ENCODE data around the gene HIC1.

HIC1 gene

GRCh38 chr17:2106308-2106955 lies 51.5 kb downstream of the HIC1 start:
- DNase-seq = no peak

DNA sequence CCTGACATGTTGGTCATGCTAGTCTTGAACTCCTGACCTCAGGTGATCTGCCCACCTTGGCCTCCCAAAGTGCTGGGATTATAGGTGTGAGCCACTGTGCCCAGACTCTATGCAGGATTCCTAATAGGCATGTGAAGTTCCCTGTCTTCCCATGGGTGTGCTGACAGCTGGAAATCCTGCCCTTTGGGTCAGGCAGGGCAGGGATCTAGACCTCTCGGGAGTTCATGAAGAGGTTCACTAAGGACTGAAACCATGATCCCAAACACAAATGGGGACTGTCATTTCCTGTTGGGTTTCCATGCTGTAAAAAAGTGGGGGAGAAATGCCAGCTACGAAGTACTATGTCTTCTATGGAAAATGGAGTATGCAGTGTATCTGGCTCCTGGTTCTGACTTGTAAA lies 52.1 kb downstream of the HIC1 start:
- DNase-seq = no peak

- no peak for DNase-seq
Measured at GRCh38 chr17:2107506-2107905, 52.6 kb downstream of the HIC1 start.

DNA sequence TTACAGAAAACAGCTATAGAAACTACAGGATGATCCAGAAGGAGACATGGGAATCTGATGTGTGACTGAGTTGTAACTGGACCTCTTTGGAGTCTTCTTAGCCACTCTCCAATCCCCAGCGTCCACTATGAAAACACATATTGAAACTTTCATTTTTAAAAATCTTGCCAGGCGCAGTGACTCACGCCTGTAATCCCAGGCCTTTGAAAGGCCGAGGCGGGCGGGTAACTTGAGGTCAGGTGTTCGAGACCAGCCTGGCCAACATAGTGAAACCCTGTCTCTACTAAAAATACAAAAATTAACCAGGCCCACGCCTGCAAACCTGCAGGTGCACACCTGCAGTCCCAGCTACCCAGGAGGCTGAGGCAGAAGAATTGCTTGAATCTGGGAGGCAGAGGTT lies 53.3 kb downstream of the HIC1 start:
- DNase-seq = no peak

GRCh38 chr17:2110436-2110835 lies 55.5 kb downstream of the HIC1 start:
- DNase-seq = no peak

GRCh38 chr17:2111691-2112090 lies 56.8 kb downstream of the HIC1 start:
- no peak for DNase-seq

Data from OCI-M1 (cell line).